ENCODE data around the gene MB21D2. TPM values are rescaled to one million over a fixed set of nuclear protein-coding genes. Genes with fewer than 3 reads are reported as not detected.

Gene MB21D2
- total RNA-seq, 4 donors from 2014 or later, result 0.72 to 3.6 (median 2.8) TPM

GRCh38 chr3:192747746-192748145 lies 169.9 kb downstream of the MB21D2 start:
- no peaks in the 10 kb centered on the region for H3K27me3 ChIP-seq
- no peaks in the 10 kb centered on the region for H3K4me1 ChIP-seq
- no peak for DNase-seq
- 40 to 45% methylated on average over 3 of the region's 3 CpGs for WGBS, 2 donors
- H3K4me3 ChIP-seq, result no peak overlapping the region
- TF ChIP-seq CTCF (IDR thresholded peaks at IDR 0.05) (no peak), POLR2A (IDR thresholded peaks at IDR 0.05) (no peak)
- H3K36me3 ChIP-seq, result no peaks in the 10 kb centered on the region
- no peak overlapping the region for H3K27ac ChIP-seq
- no peaks in the 10 kb centered on the region for H3K9me3 ChIP-seq
- intact Hi-C loops (cut with DNase I), result no loop called here

GRCh38 chr3:192747145-192747544 lies 170.5 kb downstream of the MB21D2 start:
- no peak for DNase-seq
- 63% methylated on average over 1 of the region's 1 CpG for WGBS, 2 donors

More at GRCh38 chr3:192747145-192747544, 170.5 kb downstream of the MB21D2 start:
- TF ChIP-seq CTCF (IDR thresholded peaks at IDR 0.05) (no peak), POLR2A (IDR thresholded peaks at IDR 0.05) (no peak)
- Histone ChIP-seq H3K27me3 (no peaks in the 10 kb centered on the region), H3K4me3 (no peak overlapping the region), H3K9me3 (no peaks in the 10 kb centered on the region), H3K27ac (no peak overlapping the region), H3K36me3 (no peaks in the 10 kb centered on the region), H3K4me1 (no peaks in the 10 kb centered on the region)
- intact Hi-C loops (cut with DNase I), result no loop called here

Other genes with a start within 250 kb of the MB21D2 start
- 1 to 10 TPM in 2 of 4 donors, under 1 TPM in 2; 0.18 to 1.6 (median 0.86) TPM for gene FGF12, start 190.3 kb downstream of the MB21D2 start, total RNA-seq

All from esophagus squamous epithelium (tissue), 5 donors.